Measurements from ENCODE around the gene PLAC1. TPM values are rescaled to one million over a fixed set of nuclear protein-coding genes. Genes with fewer than 3 reads are reported as not detected.

Gene PLAC1
- total and polyA plus RNA-seq, 2 experiments from 2014 or later = 0.50 to 0.83 TPM

GRCh38 chrX:134677332-134677731 is 19.1 kb upstream of the PLAC1 start (continued):
- TF ChIP-seq ZNF462 (CRISPR knock-in tag; IDR thresholded peaks at IDR 0.05) = no peak
- no peak for TF ChIP-seq CREB1 (CRISPR knock-in tag; IDR thresholded peaks at IDR 0.05; ENCODE audit: low read depth)

GRCh38 chrX:134676436-134676835 is 18.2 kb upstream of the PLAC1 start:
- no peak overlapping the region for H3K4me3 Mint-ChIP-seq
- no peaks in the 10 kb centered on the region for H4K20me1 ChIP-seq (replicated peaks; ENCODE audit: insufficient read depth)
- H3K79me2 ChIP-seq (replicated peaks; ENCODE audit: insufficient read depth) = no peaks in the 10 kb centered on the region
- H3K9me3 Mint-ChIP-seq = no peaks in the 10 kb centered on the region; the same call in 2 of the 3 replicates
- H3K4me1 Mint-ChIP-seq = no peaks in the 10 kb centered on the region
- H3F3A ChIP-seq (replicated peaks; ENCODE audit: low read depth) = no peaks in the 10 kb centered on the region
- H3K27ac ChIP-seq (ENCODE audit: low read depth) = no peak overlapping the region
- no peak overlapping the region for H3K27ac Mint-ChIP-seq
- DNase-seq (ENCODE audit: low spot score) = no peak
- H3K27me3 Mint-ChIP-seq (ENCODE audit: insufficient read depth, low read depth, poor library complexity) = peaks cover 2% of the 10 kb centered on the region
- TF ChIP-seq ZNF114 (CRISPR knock-in tag; IDR thresholded peaks at IDR 0.05) (no peak), EZH2 (IDR thresholded peaks at IDR 0.05; ENCODE audit: low read depth, unreplicated experiment) (no peak), EZH2phosphoT487 (IDR thresholded peaks at IDR 0.05; ENCODE audit: unreplicated experiment) (no peak), CREB1 (CRISPR knock-in tag; IDR thresholded peaks at IDR 0.05; ENCODE audit: low read depth) (no peak), ETS1 (IDR thresholded peaks at IDR 0.05) (no peak)
- ATAC-seq = no peak
- no peak overlapping the region for H3K4me2 ChIP-seq
- no peak overlapping the region for H2AFZ ChIP-seq
- H3K9me2 ChIP-seq (ENCODE audit: insufficient read depth) = no peaks in the 10 kb centered on the region
- H3K4me1 ChIP-seq (ENCODE audit: insufficient read depth) = no peaks in the 10 kb centered on the region
- no peaks in the 10 kb centered on the region for H3K27me3 ChIP-seq (ENCODE audit: insufficient read depth)
- H3K4me3 ChIP-seq = no peak overlapping the region
- no peaks in the 10 kb centered on the region for H3K36me3 ChIP-seq (ENCODE audit: insufficient read depth)
- no peaks in the 10 kb centered on the region for H3K36me3 Mint-ChIP-seq (ENCODE audit: low read depth)
